BJ (cell line): ENCODE measurements around the gene COPZ1. TPM values are rescaled to one million over a fixed set of nuclear protein-coding genes. Genes with fewer than 3 reads are reported as not detected.

Experiments used
- CTCF ChIA-PET: fragments of 350-600 bp; formaldehyde crosslinking; extraction: SDS; loops from one replicate; lab custom pipeline; 2021; ENCODE audit warnings: antibody characterized with exemption, inconsistent platforms; lab: Yijun Ruan, JAX
- POLR2A ChIA-PET: fragments of 300-600 bp; sonication (Branson Sonifier 250); formaldehyde crosslinking; extraction: SDS; loops from one replicate; lab custom pipeline; 2021; ENCODE audit warnings: antibody characterized with exemption; lab: Charles Lee
- DNase-seq: peaks from one replicate; pipeline ENCODE4 v3.0.0-alpha.2; 2011; ENCODE audit warnings: low read depth
- H3K27me3 ChIP-seq: 2 replicates; pipeline ENCODE4 v1.6.0; 2011; ENCODE audit warnings: low read length; ENCODE audit not compliant: control insufficient read depth, insufficient read depth
- H3K36me3 ChIP-seq: 2 replicates; pipeline ENCODE4 v1.5.1; 2011; ENCODE audit warnings: low read length; ENCODE audit not compliant: control insufficient read depth, insufficient read depth
- H3K4me3 ChIP-seq: 2 replicates; pipeline ENCODE4 v1.5.1; 2011; ENCODE audit warnings: low read depth, mild to moderate bottlenecking, control low read depth, low read length
- polyA plus RNA-seq: library from polyadenylated mRNA; depleted of rRNA; stranded (reverse); fragments of >200 nt; gene quantifications from 2 replicates; pipeline ENCODE4 v1.2.3, GENCODE V29; 2011
- TF ChIP-seq, protein P1 (sequence below): IDR thresholded peaks from 2 replicates; pipeline ENCODE4 v1.5.1; 2011; ENCODE audit warnings: low read depth, mild to moderate bottlenecking, control low read depth, inconsistent platforms, low read length, moderate library complexity; ENCODE audit not compliant: insufficient read depth

COPZ1 gene
- polyA plus RNA-seq, 1 experiment: 203 TPM

DNA sequence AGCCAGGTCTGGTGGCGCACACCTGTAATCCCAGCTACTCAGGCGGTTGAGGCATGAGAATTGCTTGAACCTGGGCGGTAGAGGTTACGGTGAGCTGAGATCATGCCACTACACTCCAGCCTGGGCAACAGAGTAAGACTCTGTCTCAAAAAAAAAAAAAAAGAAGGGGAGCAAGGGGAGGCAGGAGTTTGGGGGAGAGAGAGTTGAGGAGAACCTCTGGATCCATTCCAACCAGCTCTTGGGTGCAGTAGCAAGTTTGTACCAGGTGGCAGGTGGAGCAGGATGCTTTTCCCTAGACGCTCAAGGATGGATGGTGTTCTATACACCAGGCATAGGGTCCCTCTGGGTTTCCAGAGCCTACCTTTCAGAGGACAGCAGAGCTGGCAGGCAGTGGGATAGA, 26.0 kb upstream of the COPZ1 start:
- Histone ChIP-seq H3K4me3 (no peak overlapping the region), H3K27me3 (peaks cover 13% of the 10 kb centered on the region), H3K36me3 (no peaks in the 10 kb centered on the region)
- TF ChIP-seq, protein P1, sequence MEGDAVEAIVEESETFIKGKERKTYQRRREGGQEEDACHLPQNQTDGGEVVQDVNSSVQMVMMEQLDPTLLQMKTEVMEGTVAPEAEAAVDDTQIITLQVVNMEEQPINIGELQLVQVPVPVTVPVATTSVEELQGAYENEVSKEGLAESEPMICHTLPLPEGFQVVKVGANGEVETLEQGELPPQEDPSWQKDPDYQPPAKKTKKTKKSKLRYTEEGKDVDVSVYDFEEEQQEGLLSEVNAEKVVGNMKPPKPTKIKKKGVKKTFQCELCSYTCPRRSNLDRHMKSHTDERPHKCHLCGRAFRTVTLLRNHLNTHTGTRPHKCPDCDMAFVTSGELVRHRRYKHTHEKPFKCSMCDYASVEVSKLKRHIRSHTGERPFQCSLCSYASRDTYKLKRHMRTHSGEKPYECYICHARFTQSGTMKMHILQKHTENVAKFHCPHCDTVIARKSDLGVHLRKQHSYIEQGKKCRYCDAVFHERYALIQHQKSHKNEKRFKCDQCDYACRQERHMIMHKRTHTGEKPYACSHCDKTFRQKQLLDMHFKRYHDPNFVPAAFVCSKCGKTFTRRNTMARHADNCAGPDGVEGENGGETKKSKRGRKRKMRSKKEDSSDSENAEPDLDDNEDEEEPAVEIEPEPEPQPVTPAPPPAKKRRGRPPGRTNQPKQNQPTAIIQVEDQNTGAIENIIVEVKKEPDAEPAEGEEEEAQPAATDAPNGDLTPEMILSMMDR: no peak
- POLR2A ChIA-PET: interaction anchor here (0.8 kb wide), 1 partner anchor 19 kb away, joined by 4 read pairs; the partner anchor contains the start of gene CBX5
- DNase-seq: no peak
- CTCF ChIA-PET: interaction anchor here (0.8 to 3.5 kb wide), 12 partner anchors 10 to 126 kb away, joined by 3 to 17 read pairs (median 6); partner anchors contain the start of genes CBX5 and HNRNPA1

DNA sequence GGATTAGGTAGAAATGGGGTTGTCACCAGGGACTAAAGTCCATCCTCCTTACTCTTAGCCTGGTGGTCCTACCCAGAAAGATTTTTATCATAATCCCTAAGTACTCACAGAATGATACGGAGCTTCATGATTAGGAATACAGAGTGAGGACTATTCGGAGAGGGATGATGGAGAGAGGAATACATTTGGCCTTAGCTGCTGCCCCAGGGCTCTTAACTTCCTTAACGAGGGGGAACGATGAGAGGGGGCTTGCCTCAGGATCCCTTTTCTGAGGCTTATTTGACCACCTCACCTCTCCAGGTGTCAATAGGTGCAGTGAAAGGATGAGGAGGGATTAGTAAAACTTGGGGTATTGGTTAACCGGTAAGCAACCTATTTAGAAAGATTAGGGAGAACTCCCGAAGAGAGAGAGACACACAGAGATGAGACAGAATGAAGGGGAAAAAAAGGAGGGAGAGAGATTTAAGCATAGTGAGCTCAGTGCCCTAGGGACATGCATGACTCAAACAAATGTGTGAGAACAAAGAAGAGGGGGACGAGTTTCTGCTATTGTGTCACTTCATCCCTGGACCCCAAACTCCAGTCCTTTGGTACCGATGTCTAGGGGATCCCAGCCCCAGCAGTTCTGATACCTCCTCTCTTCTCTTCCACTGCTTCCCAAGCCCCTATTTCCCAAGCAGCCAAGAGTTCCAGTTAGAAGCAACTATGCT, 25.3 kb upstream of the COPZ1 start:
- no peak for DNase-seq

DNA sequence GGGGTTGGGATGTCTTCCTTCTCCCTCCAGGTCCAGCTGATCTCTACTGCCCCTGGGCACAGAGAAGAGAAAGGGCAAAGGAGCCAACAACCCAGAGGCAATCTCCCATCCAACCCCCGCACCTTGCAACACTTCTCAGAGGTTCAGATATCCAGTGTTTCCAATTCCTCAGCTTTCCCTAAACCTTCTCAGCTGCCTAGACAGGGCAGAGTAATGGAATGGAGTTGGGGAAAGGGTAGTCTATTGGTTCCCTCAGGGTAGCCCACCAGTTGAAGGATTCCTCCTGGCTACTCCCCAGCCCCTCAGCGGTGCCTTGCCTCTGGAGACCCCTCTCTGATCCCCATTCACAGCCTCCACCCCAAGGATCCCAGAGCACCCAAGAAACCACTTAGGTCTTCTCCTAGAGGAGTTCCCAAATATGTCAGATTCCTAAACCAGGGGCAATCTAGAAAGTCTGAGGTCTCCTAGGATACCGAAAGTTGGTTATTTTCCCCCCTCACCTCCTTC, 24.7 kb upstream of the COPZ1 start:
- ChIA-PET POLR2A (interaction anchor here (0.5 to 1.1 kb wide), 2 partner anchors 25 to 33 kb away, joined by 7 to 12 read pairs; partner anchors contain the start of gene COPZ1), CTCF (interaction anchor here (0.6 to 3.5 kb wide), 22 partner anchors 8 to 275 kb away, joined by 3 to 17 read pairs (median 4); partner anchors contain the start of genes CBX5, COPZ1 and HNRNPA1)
- Histone ChIP-seq H3K36me3 (no peaks in the 10 kb centered on the region), H3K27me3 (peaks cover 13% of the 10 kb centered on the region), H3K4me3 (peak overlapping the region; percentile 25)
- no peak for DNase-seq
- TF ChIP-seq, protein P1: no peak

More for the DNA sequence above, 25.3 kb upstream of the COPZ1 start:
- Histone ChIP-seq H3K27me3 (peaks cover 13% of the 10 kb centered on the region), H3K4me3 (no peak overlapping the region), H3K36me3 (no peaks in the 10 kb centered on the region)
- TF ChIP-seq, protein P1: no peak
- ChIA-PET CTCF (interaction anchor here (0.6 to 3.5 kb wide), 17 partner anchors 10 to 274 kb away, joined by 3 to 17 read pairs (median 5); partner anchors contain the start of genes CBX5, COPZ1 and HNRNPA1), POLR2A (interaction anchor here (0.8 kb wide), 1 partner anchor 20 kb away, joined by 4 read pairs; the partner anchor contains the start of gene CBX5)

DNA sequence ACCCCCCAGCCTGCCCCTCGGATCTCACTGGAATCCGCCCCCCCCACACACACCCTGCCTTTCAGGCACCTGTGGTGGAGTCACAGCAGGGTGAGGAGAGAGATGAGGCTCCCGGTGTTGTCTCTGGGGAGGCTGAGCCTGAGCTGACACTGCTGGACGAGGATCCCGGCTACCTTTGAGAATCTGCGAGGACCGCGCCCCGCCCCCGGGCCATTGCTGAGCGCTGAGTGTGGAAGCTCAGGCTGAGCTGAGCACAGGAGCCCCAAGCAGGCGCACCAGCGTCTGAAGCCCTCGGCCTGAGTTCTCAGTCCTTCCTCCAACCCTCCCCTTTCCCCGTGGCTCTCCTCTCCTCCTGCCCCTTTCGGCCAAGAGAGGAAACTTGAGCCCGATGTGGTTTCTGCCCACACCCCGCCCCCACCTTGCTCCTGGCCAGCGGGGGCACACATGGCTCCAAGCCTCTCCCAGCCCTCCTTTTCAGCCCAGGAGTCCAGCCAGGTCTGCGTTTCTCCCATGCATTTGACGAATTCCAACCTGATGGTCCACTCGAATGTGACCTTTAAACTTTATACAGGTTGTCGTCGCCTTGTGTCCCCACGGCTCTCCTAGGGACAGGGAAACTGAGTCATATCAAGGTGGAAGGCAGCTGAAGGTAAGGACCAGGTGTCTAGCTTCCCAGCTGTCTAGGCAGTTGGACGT, 24.1 kb upstream of the COPZ1 start, which contains the start of gene NFE2:
NFE2 (minus strand) TSS at position 284 of the 696 bp plus-strand sequence. CDS start 5,767 bp downstream, outside the sequence.
- TF ChIP-seq, protein P1: peak; percentile 32; the same call in 1 of the 2 replicates
- H3K36me3 ChIP-seq: no peaks in the 10 kb centered on the region
- ChIA-PET POLR2A (interaction anchor here (0.5 to 1.1 kb wide), 2 partner anchors 24 to 33 kb away, joined by 7 to 12 read pairs; partner anchors contain the start of gene COPZ1), CTCF (interaction anchor here (0.7 to 3.5 kb wide), 18 partner anchors 8 to 99 kb away, joined by 3 to 17 read pairs (median 4); partner anchors contain the start of genes CBX5, COPZ1 and HNRNPA1)
- H3K4me3 ChIP-seq: peak within 1 kb of the TSS; percentile 25
- no peak for DNase-seq
- H3K27me3 ChIP-seq: peaks cover 13% of the 10 kb centered on the region
